ENCODE data around the gene CMTM2. TPM values are rescaled to one million over a fixed set of nuclear protein-coding genes. Genes with fewer than 3 reads are reported as not detected.
"Not testable (repeated sequence)": the region's sequence is repeated elsewhere in the genome, so short reads cannot be mapped to it uniquely, and the experiment has no call there.

The CMTM2 gene
- total RNA-seq, 2 donors from 2014 or later, result not detected

GRCh38 chr16:66608241-66609138 is 29.2 kb downstream of the CMTM2 start:
- peak; percentile 90 to 95 (median 92) for DNase-seq
- Histone ChIP-seq H3K4me1 (peaks cover 33% of the 10 kb centered on the region), H3K27ac (peak overlapping the region in 2 of 4 donors; percentile 9 to 15), H3K36me3 (replicated peaks in 1 of 2; ENCODE audit: insufficient read depth in 1 of 2, low read depth in 2 of 2) (no peaks in the 10 kb centered on the region), H3K9me3 (no peaks in the 10 kb centered on the region), H3K4me3 (no peak overlapping the region), H3K27me3 (peaks cover 0 to 4% of the 10 kb centered on the region in 2 donors)
- peak; percentile 81 for ATAC-seq
- 28 to 48% methylated on average over 9 to 17 of the region's 17 CpGs for WGBS, 2 donors
- intact Hi-C loops (cut with DNase I), result loop anchor here (10.0 kb wide), 2 partner anchors 204 to 256 kb away; no protein-coding TSS in a partner anchor
- TF ChIP-seq CTCF (IDR thresholded peaks at IDR 0.05) (peak; percentile 85 to 95 (median 90)), POLR2A (IDR thresholded peaks at IDR 0.05) (no peak)

- Histone ChIP-seq H3K4me1 (peaks cover 31% of the 10 kb centered on the region), H3K36me3 (replicated peaks in 1 of 2; ENCODE audit: insufficient read depth in 1 of 2, low read depth in 2 of 2) (peaks cover 0 to 2% of the 10 kb centered on the region in 2 donors), H3K27ac (peak overlapping the region in 2 of 4 donors; percentile 9 to 15), H3K27me3 (peaks cover 0 to 4% of the 10 kb centered on the region in 2 donors), H3K4me3 (no peak overlapping the region), H3K9me3 (no peaks in the 10 kb centered on the region)
- DNase-seq, result no peak
- TF ChIP-seq POLR2A (IDR thresholded peaks at IDR 0.05) (no peak), CTCF (IDR thresholded peaks at IDR 0.05) (no peak)
- intact Hi-C loops (cut with DNase I), result loop anchor here (10.0 kb wide), 2 partner anchors 204 to 256 kb away; no protein-coding TSS in a partner anchor
- no peak for ATAC-seq
- 67 to 70% methylated on average over 3 to 11 of the region's 12 CpGs for WGBS, 2 donors
Measured at GRCh38 chr16:66609139-66609510, 29.9 kb downstream of the CMTM2 start.

DNA sequence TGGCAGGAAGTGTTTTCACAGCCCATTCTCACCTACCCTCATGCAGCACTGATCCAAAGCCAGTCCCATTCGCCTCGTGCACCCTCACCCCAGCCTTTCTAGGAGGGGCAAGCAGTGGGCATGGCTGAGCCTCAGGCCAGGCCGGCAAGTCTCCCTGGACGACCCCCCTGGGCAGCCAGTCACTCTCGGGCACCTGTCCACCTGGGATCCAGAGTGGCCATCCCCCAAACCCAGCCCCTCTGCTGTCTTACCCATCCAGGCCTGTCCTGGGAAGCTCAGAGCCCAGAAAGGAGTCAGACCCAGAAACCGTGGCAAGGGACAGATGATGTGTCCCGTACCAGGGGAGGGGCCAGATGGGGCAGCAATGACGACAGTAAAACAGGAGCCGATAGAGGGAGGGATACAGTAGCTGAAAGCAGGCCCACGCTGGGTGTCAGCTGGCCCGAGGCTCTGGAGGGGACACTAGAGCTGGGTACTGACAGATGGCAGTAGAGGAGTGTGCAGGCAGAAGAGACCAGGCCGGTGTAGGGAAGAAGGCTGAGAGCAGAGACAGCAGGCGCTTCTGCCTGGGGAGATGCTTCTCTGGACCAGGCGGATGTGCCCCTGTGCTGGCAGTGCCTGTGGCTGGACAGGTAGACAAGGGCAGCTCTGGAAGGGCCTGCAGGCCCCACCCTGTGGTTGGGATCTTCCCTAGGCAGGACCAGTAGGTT is 31.0 kb downstream of the CMTM2 start:
- no peak overlapping the region for H3K4me3 ChIP-seq

DNA sequence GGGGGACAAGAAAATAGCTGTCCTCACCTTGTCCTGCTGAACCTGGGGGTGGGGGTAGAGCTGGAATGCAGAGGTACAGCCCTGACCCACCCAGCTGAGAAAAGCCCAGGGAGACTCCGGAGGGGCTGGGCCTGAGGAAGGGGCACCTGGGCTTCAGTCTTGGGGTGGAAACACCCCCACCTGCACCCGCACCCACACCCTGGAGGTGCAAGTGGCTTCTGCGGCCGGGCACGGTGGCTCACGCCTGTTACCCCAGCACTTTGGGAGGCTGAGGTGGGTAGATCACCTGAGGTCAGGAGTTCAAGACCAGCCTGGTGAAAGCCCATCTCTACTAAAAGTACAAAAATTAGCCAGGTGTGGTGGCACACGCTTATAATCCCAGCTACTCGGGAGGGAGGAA is 32.6 kb downstream of the CMTM2 start:
- DNase-seq; H3K4me3 ChIP-seq; ATAC-seq; intact Hi-C loops (cut with DNase I); H3K9me3 ChIP-seq; H3K36me3 ChIP-seq (replicated peaks in 1 of 2; ENCODE audit: insufficient read depth in 1 of 2, low read depth in 2 of 2); H3K27me3 ChIP-seq: not testable (repeated sequence)
- H3K4me1 ChIP-seq, result peaks cover 19% of the 10 kb centered on the region
- peak overlapping the region; percentile 50 to 53 (median 52) for H3K27ac ChIP-seq
- WGBS, 2 donors, result 71 to 92% methylated on average over 3 to 8 of the region's 8 CpGs

More for the DNA sequence above, 31.0 kb downstream of the CMTM2 start:
- H3K4me1 ChIP-seq, result peaks cover 22% of the 10 kb centered on the region
- no peak for DNase-seq
- TF ChIP-seq POLR2A (IDR thresholded peaks at IDR 0.05), result no peak
- no peak for TF ChIP-seq CTCF (IDR thresholded peaks at IDR 0.05)
- no peak overlapping the region for H3K27ac ChIP-seq
- no peaks in the 10 kb centered on the region for H3K9me3 ChIP-seq
- intact Hi-C loops (cut with DNase I), result no loop called here
- peaks cover 0 to 1% of the 10 kb centered on the region in 2 donors for H3K27me3 ChIP-seq
- WGBS, 2 donors, result 86 to 90% methylated on average over 9 to 14 of the region's 14 CpGs
- H3K36me3 ChIP-seq (replicated peaks in 1 of 2; ENCODE audit: insufficient read depth in 1 of 2, low read depth in 2 of 2), result peaks cover 0 to 2% of the 10 kb centered on the region in 2 donors
- no peak for ATAC-seq

- Histone ChIP-seq H3K36me3 (replicated peaks in 1 of 2; ENCODE audit: insufficient read depth in 1 of 2, low read depth in 2 of 2) (peaks cover 0 to 3% of the 10 kb centered on the region in 2 donors), H3K9me3 (no peaks in the 10 kb centered on the region), H3K4me3 (no peak overlapping the region), H3K4me1 (peaks cover 19% of the 10 kb centered on the region), H3K27ac (peak overlapping the region in 3 of 4 donors; percentile 51 to 53 (median 52)), H3K27me3 (no peaks in the 10 kb centered on the region)
- DNase-seq (peak; percentile 88 to 91 (median 89)), ATAC-seq (peak; percentile 87)
- WGBS, 2 donors, result 37 to 62% methylated on average over 9 to 14 of the region's 14 CpGs
- peak in 2 of 7 experiments; percentile 3 to 13 for TF ChIP-seq CTCF (IDR thresholded peaks at IDR 0.05)
- TF ChIP-seq POLR2A (IDR thresholded peaks at IDR 0.05), result no peak
- intact Hi-C loops (cut with DNase I), result no loop called here
Measured at GRCh38 chr16:66612422-66612821, 33.2 kb downstream of the CMTM2 start.
